HCT116 (cell line): ENCODE data around the gene SIGLEC5. TPM values are rescaled to one million over a fixed set of nuclear protein-coding genes. Genes with fewer than 3 reads are reported as not detected.

Source experiments
- ATAC-seq: fragments of 200-7000 bp; cut with Tn5 transposase; 2 replicates; pipeline ENCODE4 v1.9.1; 2020; ENCODE audit warnings: mild to moderate bottlenecking, moderate library complexity
- BruUV-seq: library from RNA; stranded (reverse); fragments of 400-500 nt; replicated peaks from 2 replicates; lab custom pipeline; 2021; lab: Mats Ljungman, UMichigan
- CTCF ChIA-PET: fragments of 300-600 bp; sonication (Branson Sonifier 250); formaldehyde crosslinking; loops from one replicate; lab custom pipeline; 2021; ENCODE audit warnings: antibody characterized with exemption; lab: Charles Lee
- POLR2A ChIA-PET: fragments of 300-600, 350-600 bp; sonication (Branson Sonifier 250); formaldehyde crosslinking; loops from one replicate; lab custom pipeline; 2021; ENCODE audit warnings: antibody characterized with exemption; lab: Charles Lee
- RAD21 ChIA-PET, 2 experiments: fragments of 300-600 bp; sonication (Branson Sonifier 250); formaldehyde crosslinking; loops; one replicate each; lab custom pipeline; 2023; ENCODE audit warnings: low total read pairs in 2 of 2; ENCODE audit not compliant: uncharacterized antibody in 2 of 2, unreplicated experiment in 2 of 2, low non-redundant PET in 1 of 2; lab: Charles Lee
- DNase-seq: peaks from one replicate; pipeline ENCODE4 v3.0.0-alpha.2; 2010; ENCODE audit warnings: low read depth, low spot score
- H2AFZ ChIP-seq: fragments of 200-600 bp; shearing (Covaris generic), sonication (generic); 2 replicates; pipeline ENCODE4 v1.6.1; 2017; ENCODE audit warnings: low read depth, mixed run types, mixed read lengths, antibody characterized with exemption, low read length; ENCODE audit not compliant: poor library complexity, severe bottlenecking
- H3K27ac ChIP-seq: 2 replicates; pipeline ENCODE4 v1.5.1; 2012; ENCODE audit warnings: low read depth, low read length
- H3K27me3 ChIP-seq: fragments of 200-600 bp; sonication (generic); 2 replicates; pipeline ENCODE4 v1.6.1; 2016; ENCODE audit warnings: mixed run types, low read length, mixed read lengths; ENCODE audit not compliant: insufficient read depth
- H3K36me3 ChIP-seq, 2 experiments: fragments of 200-500 bp in 1 of 2; fragments of 200-600 bp in 1 of 2; sonication (Bioruptor generic) in 1 of 2; sonication (generic) in 1 of 2; 2 replicates each; pipeline versions ENCODE4 v1.5.1 to v1.6.1; 2014 to 2016; ENCODE audit warnings: low read length in 2 of 2, inconsistent platforms in 1 of 2, mixed read lengths in 1 of 2, mixed run types in 1 of 2; ENCODE audit not compliant: insufficient read depth in 2 of 2, control insufficient read depth in 1 of 2
- H3K4me1 ChIP-seq, 2 experiments: fragments of 200-600 bp in 1 of 2; sonication (generic) in 1 of 2; 2 replicates each; pipeline versions ENCODE4 v1.5.1 to v1.6.1; 2012 to 2017; ENCODE audit warnings: low read length in 2 of 2, inconsistent platforms in 1 of 2, mild to moderate bottlenecking in 1 of 2, mixed read lengths in 1 of 2, mixed run types in 1 of 2, moderate library complexity in 1 of 2; ENCODE audit not compliant: insufficient read depth in 2 of 2, control insufficient read depth in 1 of 2
- H3K4me2 ChIP-seq: fragments of 200-600 bp; sonication (generic); 2 replicates; pipeline ENCODE4 v1.6.1; 2017; ENCODE audit warnings: mixed run types, low read length, mixed read lengths
- H3K4me3 ChIP-seq, 2 experiments: fragments of 200-600 bp in 1 of 2; sonication (generic) in 1 of 2; replicated peaks in 1 of 2; 2 replicates each; pipeline ENCODE4 v1.5.1; 2011 to 2016; ENCODE audit warnings: low read length in 2 of 2, control low read depth in 1 of 2, low read depth in 1 of 2, mild to moderate bottlenecking in 1 of 2, mixed read lengths in 1 of 2, mixed run types in 1 of 2
- H3K79me2 ChIP-seq: fragments of 200-600 bp; sonication (generic); 2 replicates; pipeline ENCODE4 v1.6.1; 2017; ENCODE audit warnings: mild to moderate bottlenecking, mixed run types, low read length, moderate library complexity, mixed read lengths; ENCODE audit not compliant: insufficient read depth
- H3K9ac ChIP-seq: fragments of 200-600 bp; sonication (generic); 2 replicates; pipeline ENCODE4 v1.6.1; 2016; ENCODE audit warnings: low read length, mixed read lengths
- H3K9me2 ChIP-seq: fragments of 200-600 bp; sonication (generic), shearing (Covaris generic); 2 replicates; pipeline ENCODE4 v1.6.1; 2017; ENCODE audit warnings: mixed run types, mild to moderate bottlenecking, moderate library complexity; ENCODE audit not compliant: insufficient read depth
- H3K9me3 ChIP-seq, 2 experiments: fragments of 200-500 bp in 1 of 2; fragments of 200-600 bp in 1 of 2; sonication (Bioruptor generic) in 1 of 2; sonication (generic) in 1 of 2; 2 replicates each; pipeline ENCODE4 v1.6.1; 2014 to 2017; ENCODE audit warnings: low read length in 2 of 2, mixed read lengths in 2 of 2, inconsistent platforms in 1 of 2, low read depth in 1 of 2, mild to moderate bottlenecking in 1 of 2, mixed run types in 1 of 2, moderate library complexity in 1 of 2; ENCODE audit not compliant: control insufficient read depth in 1 of 2, insufficient read depth in 1 of 2
- H4K20me1 ChIP-seq: fragments of 200-600 bp; sonication (generic), shearing (Covaris generic); 2 replicates; pipeline ENCODE4 v1.6.1; 2017; ENCODE audit warnings: mixed run types, mild to moderate bottlenecking, moderate library complexity; ENCODE audit not compliant: insufficient read depth
- FOSL1 ChIP-seq: IDR thresholded peaks from 2 replicates; pipeline ENCODE4 v1.6.1; 2012; ENCODE audit warnings: low read depth
- MAX ChIP-seq: IDR thresholded peaks from 2 replicates; pipeline ENCODE4 v1.6.1; 2012
- RAD21 ChIP-seq: IDR thresholded peaks from 2 replicates; pipeline ENCODE4 v1.6.1; 2012; ENCODE audit warnings: low read depth, mild to moderate bottlenecking
- TCF7L2 ChIP-seq: IDR thresholded peaks from 2 replicates; pipeline ENCODE4 v1.7.0; 2011; ENCODE audit warnings: borderline replicate concordance, inconsistent platforms; ENCODE audit not compliant: insufficient read depth, insufficient read length; ENCODE audit errors: extremely low read depth
- ZFX ChIP-seq: fragments of 450-650 bp; IDR thresholded peaks from 2 replicates; pipeline ENCODE4 v1.6.1; 2017
- intact Hi-C: fragments of 100-400 bp; cut with micrococcal nuclease; formaldehyde crosslinking; loops from 2 replicates; pipeline ENCODE4 v1.10.0; 2022
- total RNA-seq: library from RNA; stranded (reverse); gene quantifications from one replicate; pipeline ENCODE4 v1.2.1, GENCODE V29; 2021; ENCODE audit not compliant: unreplicated experiment
- TF ChIP-seq, protein P1 (sequence below), 3 experiments: fragments of 200-600 bp in 1 of 3; sonication (generic) in 1 of 3; IDR thresholded peaks in 2 of 3; conservative IDR thresholded peaks in 1 of 3; 2 replicates each; pipeline ENCODE4 v1.5.1; 2012 to 2017; ENCODE audit warnings: low read depth in 2 of 3, low read length in 2 of 3, antibody characterized with exemption in 1 of 3, borderline replicate concordance in 1 of 3, control low read depth in 1 of 3, mild to moderate bottlenecking in 1 of 3, mixed read lengths in 1 of 3, mixed run types in 1 of 3, moderate library complexity in 1 of 3; ENCODE audit not compliant: insufficient read depth in 1 of 3

SIGLEC5 gene
- total RNA-seq, 1 experiment from 2014 or later: not detected

GRCh38 chr19:51637362-51637978 lies 7.3 kb upstream of the SIGLEC5 start:
- DNase-seq: no peak
- Histone ChIP-seq H3K27ac (no peak overlapping the region), H3K27me3 (peaks cover 39% of the 10 kb centered on the region), H3K4me2 (no peak overlapping the region), H4K20me1 (no peaks in the 10 kb centered on the region), H3K9ac (no peak overlapping the region), H3K4me1 (no peaks in the 10 kb centered on the region), H2AFZ (no peak overlapping the region), H3K36me3 (no peaks in the 10 kb centered on the region), H3K79me2 (no peaks in the 10 kb centered on the region), H3K9me3 (no peaks in the 10 kb centered on the region), H3K9me2 (no peaks in the 10 kb centered on the region), H3K4me3 (no peak overlapping the region)
- CTCF ChIA-PET: interaction anchor here (0.8 to 1.6 kb wide), 7 partner anchors 17 to 230 kb away, joined by 3 to 15 read pairs (median 3); no protein-coding TSS in a partner anchor
- intact Hi-C loops: loop anchor here (2.0 kb wide), 1 partner anchor 165 kb away; no protein-coding TSS in a partner anchor
- TF ChIP-seq TCF7L2: no peak
- TF ChIP-seq MAX: no peak
- TF ChIP-seq, protein P1, sequence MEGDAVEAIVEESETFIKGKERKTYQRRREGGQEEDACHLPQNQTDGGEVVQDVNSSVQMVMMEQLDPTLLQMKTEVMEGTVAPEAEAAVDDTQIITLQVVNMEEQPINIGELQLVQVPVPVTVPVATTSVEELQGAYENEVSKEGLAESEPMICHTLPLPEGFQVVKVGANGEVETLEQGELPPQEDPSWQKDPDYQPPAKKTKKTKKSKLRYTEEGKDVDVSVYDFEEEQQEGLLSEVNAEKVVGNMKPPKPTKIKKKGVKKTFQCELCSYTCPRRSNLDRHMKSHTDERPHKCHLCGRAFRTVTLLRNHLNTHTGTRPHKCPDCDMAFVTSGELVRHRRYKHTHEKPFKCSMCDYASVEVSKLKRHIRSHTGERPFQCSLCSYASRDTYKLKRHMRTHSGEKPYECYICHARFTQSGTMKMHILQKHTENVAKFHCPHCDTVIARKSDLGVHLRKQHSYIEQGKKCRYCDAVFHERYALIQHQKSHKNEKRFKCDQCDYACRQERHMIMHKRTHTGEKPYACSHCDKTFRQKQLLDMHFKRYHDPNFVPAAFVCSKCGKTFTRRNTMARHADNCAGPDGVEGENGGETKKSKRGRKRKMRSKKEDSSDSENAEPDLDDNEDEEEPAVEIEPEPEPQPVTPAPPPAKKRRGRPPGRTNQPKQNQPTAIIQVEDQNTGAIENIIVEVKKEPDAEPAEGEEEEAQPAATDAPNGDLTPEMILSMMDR (IDR thresholded peaks at IDR 0.05 in 2 of 3, conservative IDR thresholded peaks at IDR 0.05 in 1 of 3; ENCODE audit: borderline replicate concordance in 1 of 3, insufficient read depth in 1 of 3, low read depth in 2 of 3, low read length in 2 of 3): peak; percentile 32 to 70 (median 58); a peak in 5 of 6 replicates
- peak; percentile 44 for TF ChIP-seq RAD21
- RAD21 ChIA-PET: no interaction called here
- ATAC-seq: no peak
- POLR2A ChIA-PET: no interaction called here
- no TSS peak for BruUV-seq

GRCh38 chr19:51632126-51632525 lies 1.9 kb upstream of the SIGLEC5 start:
- H3K9me3 ChIP-seq: no peaks in the 10 kb centered on the region
- CTCF ChIA-PET: no interaction called here
- intact Hi-C loops: no loop called here

More at GRCh38 chr19:51632126-51632525, 1.9 kb upstream of the SIGLEC5 start:
- DNase-seq (no peak), ATAC-seq (no peak)
- H3K9me2 ChIP-seq: no peaks in the 10 kb centered on the region
- H2AFZ ChIP-seq: no peak overlapping the region
- no peaks in the 10 kb centered on the region for H4K20me1 ChIP-seq
- H3K36me3 ChIP-seq: no peaks in the 10 kb centered on the region
- ChIA-PET RAD21 (no interaction called here), POLR2A (no interaction called here)
- no peak overlapping the region for H3K4me2 ChIP-seq
- no peaks in the 10 kb centered on the region for H3K79me2 ChIP-seq
- TF ChIP-seq FOSL1: no peak
- TF ChIP-seq ZFX: no peak
- H3K4me3 ChIP-seq: no peak overlapping the region
- H3K27me3 ChIP-seq: peaks cover 13% of the 10 kb centered on the region
- no peak overlapping the region for H3K27ac ChIP-seq
- H3K4me1 ChIP-seq: no peaks in the 10 kb centered on the region
- H3K9ac ChIP-seq: no peak overlapping the region
- no TSS peak for BruUV-seq
